GM23338 (cell line): ENCODE data around the gene ZNF507. TPM values are rescaled to one million over a fixed set of nuclear protein-coding genes. Genes with fewer than 3 reads are reported as not detected.

Source experiments
- ATAC-seq: fragments of 200-7000 bp; cut with Tn5 transposase; 3 replicates; pipeline ENCODE4 v1.9.1; 2020
- DNase-seq: peaks from one replicate; pipeline ENCODE4 v3.0.0-alpha.2; 2015; ENCODE audit warnings: low spot score
- H2AFZ ChIP-seq: fragments of 200-600 bp; sonication (generic); 2 replicates; pipeline ENCODE4 v1.8.0; 2016; ENCODE audit warnings: antibody characterized with exemption, mild to moderate bottlenecking, moderate library complexity
- H3F3A ChIP-seq: fragments of 200-600 bp; sonication (generic); replicated peaks from 2 replicates; pipeline ENCODE4 v1.8.0; 2017; ENCODE audit warnings: antibody characterized with exemption, mixed run types, low read depth
- H3K27ac ChIP-seq: fragments of 200-600 bp; sonication (generic); 2 replicates; pipeline ENCODE4 v1.6.1; 2016; ENCODE audit warnings: low read depth
- H3K27me3 ChIP-seq: fragments of 200-600 bp; sonication (generic); 2 replicates; pipeline ENCODE4 v1.8.0; 2016; ENCODE audit warnings: mild to moderate bottlenecking, mixed run types, moderate library complexity; ENCODE audit not compliant: insufficient read depth
- H3K36me3 ChIP-seq: fragments of 200-600 bp; sonication (generic); 2 replicates; pipeline ENCODE4 v1.8.0; 2016; ENCODE audit warnings: mild to moderate bottlenecking; ENCODE audit not compliant: insufficient read depth
- H3K4me1 ChIP-seq: fragments of 200-600 bp; sonication (generic); 2 replicates; pipeline ENCODE4 v1.8.0; 2016; ENCODE audit warnings: mild to moderate bottlenecking, moderate library complexity; ENCODE audit not compliant: insufficient read depth
- H3K4me2 ChIP-seq: fragments of 200-600 bp; sonication (generic); 2 replicates; pipeline ENCODE4 v1.7.1; 2017; ENCODE audit warnings: mixed run types
- H3K4me3 ChIP-seq: fragments of 200-600 bp; sonication (generic); 2 replicates; pipeline ENCODE4 v1.6.1; 2016; ENCODE audit warnings: mixed run types
- H3K79me2 ChIP-seq: fragments of 200-600 bp; sonication (generic); replicated peaks from 2 replicates; pipeline ENCODE4 v1.8.0; 2017; ENCODE audit warnings: mild to moderate bottlenecking; ENCODE audit not compliant: insufficient read depth
- H3K9me2 ChIP-seq: fragments of 200-600 bp; sonication (generic); 2 replicates; pipeline ENCODE4 v1.8.0; 2017; ENCODE audit not compliant: insufficient read depth
- H4K20me1 ChIP-seq: fragments of 200-600 bp; sonication (generic); replicated peaks from 2 replicates; pipeline ENCODE4 v1.8.0; 2017; ENCODE audit warnings: mild to moderate bottlenecking; ENCODE audit not compliant: insufficient read depth
- H3K27ac Mint-ChIP-seq: 2 replicates; pipeline ENCODE4 v1.8.0; 2020; ENCODE audit warnings: inconsistent platforms, mild to moderate bottlenecking, moderate library complexity, mixed read lengths
- H3K27me3 Mint-ChIP-seq: 3 replicates; pipeline ENCODE4 v1.8.0; 2022; ENCODE audit warnings: low read depth, mild to moderate bottlenecking, moderate library complexity, mixed read lengths, inconsistent platforms; ENCODE audit not compliant: insufficient read depth, poor library complexity
- H3K36me3 Mint-ChIP-seq: 3 replicates; pipeline ENCODE4 v1.8.0; 2021; ENCODE audit warnings: low read depth, mild to moderate bottlenecking, inconsistent platforms, moderate library complexity, mixed read lengths
- H3K4me1 Mint-ChIP-seq: 3 replicates; pipeline ENCODE4 v1.8.0; 2020; ENCODE audit warnings: mild to moderate bottlenecking, inconsistent platforms, mixed read lengths
- H3K4me3 Mint-ChIP-seq: 3 replicates; pipeline ENCODE4 v1.8.0; 2021; ENCODE audit warnings: moderate library complexity, mild to moderate bottlenecking, inconsistent platforms, mixed read lengths
- H3K9me3 Mint-ChIP-seq: 3 replicates; pipeline ENCODE4 v1.8.0; 2020; ENCODE audit warnings: moderate library complexity, mild to moderate bottlenecking, inconsistent platforms, mixed read lengths
- CREB1 ChIP-seq: fragments of 250-450 bp; sonication (Bioruptor Pico); IDR thresholded peaks from 2 replicates; pipeline ENCODE4 v1.5.0; 2020; ENCODE audit warnings: low read depth, mild to moderate bottlenecking, moderate library complexity
- EZH2 ChIP-seq: fragments of 200-600 bp; sonication (generic); IDR thresholded peaks from one replicate; pipeline ENCODE4 v1.8.0; 2017; ENCODE audit warnings: antibody characterized with exemption, mild to moderate bottlenecking, low read depth; ENCODE audit not compliant: unreplicated experiment
- EZH2phosphoT487 ChIP-seq: fragments of 200-600 bp; sonication (generic); IDR thresholded peaks from one replicate; pipeline ENCODE4 v1.8.1; 2018; ENCODE audit warnings: antibody characterized with exemption; ENCODE audit not compliant: unreplicated experiment
- JUNB ChIP-seq: IDR thresholded peaks from one replicate; pipeline ENCODE4 v1.6.1; 2016; ENCODE audit warnings: antibody characterized with exemption; ENCODE audit not compliant: unreplicated experiment
- POLR2AphosphoS5 ChIP-seq: IDR thresholded peaks from 2 replicates; pipeline ENCODE4 v1.6.1; 2016; ENCODE audit warnings: antibody characterized with exemption, low read depth
- STAT1 ChIP-seq: IDR thresholded peaks from one replicate; pipeline ENCODE4 v1.6.1; 2016; ENCODE audit warnings: antibody characterized with exemption; ENCODE audit not compliant: unreplicated experiment
- ZNF331 ChIP-seq: fragments of 250-450 bp; sonication (Bioruptor Pico); IDR thresholded peaks from 2 replicates; pipeline ENCODE4 v1.5.0; 2020; ENCODE audit warnings: low read depth, mild to moderate bottlenecking, moderate library complexity
- polyA plus RNA-seq: library from polyadenylated mRNA; unstranded; fragments of >200 nt; fragmentation: Nextera tagmentation; extraction: Ambion mirVana; gene quantifications from 2 replicates; pipeline ENCODE4 v1.2.1, GENCODE V29; 2016
- total RNA-seq: library from RNA; depleted of rRNA; stranded (reverse); fragments of >200 nt; shearing (Covaris generic); gene quantifications from 2 replicates; pipeline ENCODE4 v1.2.3, GENCODE V29; 2014
- TF ChIP-seq, protein P1 (sequence below): IDR thresholded peaks from one replicate; pipeline ENCODE4 v1.6.1; 2018; ENCODE audit warnings: antibody characterized with exemption; ENCODE audit not compliant: unreplicated experiment
- TF ChIP-seq, protein P2 (sequence below), 2 experiments: fragments of 200-600 bp in 1 of 2; sonication (generic) in 1 of 2; conservative IDR thresholded peaks; 2 replicates each; pipeline versions ENCODE4 v1.5.1 to v1.6.1; 2016 to 2017; ENCODE audit warnings: antibody characterized with exemption in 2 of 2, low read depth in 2 of 2, mild to moderate bottlenecking in 2 of 2, moderate library complexity in 1 of 2

The ZNF507 gene
- total and polyA plus RNA-seq, 2 experiments from 2014 or later = 10.4 to 23.4 TPM

DNA sequence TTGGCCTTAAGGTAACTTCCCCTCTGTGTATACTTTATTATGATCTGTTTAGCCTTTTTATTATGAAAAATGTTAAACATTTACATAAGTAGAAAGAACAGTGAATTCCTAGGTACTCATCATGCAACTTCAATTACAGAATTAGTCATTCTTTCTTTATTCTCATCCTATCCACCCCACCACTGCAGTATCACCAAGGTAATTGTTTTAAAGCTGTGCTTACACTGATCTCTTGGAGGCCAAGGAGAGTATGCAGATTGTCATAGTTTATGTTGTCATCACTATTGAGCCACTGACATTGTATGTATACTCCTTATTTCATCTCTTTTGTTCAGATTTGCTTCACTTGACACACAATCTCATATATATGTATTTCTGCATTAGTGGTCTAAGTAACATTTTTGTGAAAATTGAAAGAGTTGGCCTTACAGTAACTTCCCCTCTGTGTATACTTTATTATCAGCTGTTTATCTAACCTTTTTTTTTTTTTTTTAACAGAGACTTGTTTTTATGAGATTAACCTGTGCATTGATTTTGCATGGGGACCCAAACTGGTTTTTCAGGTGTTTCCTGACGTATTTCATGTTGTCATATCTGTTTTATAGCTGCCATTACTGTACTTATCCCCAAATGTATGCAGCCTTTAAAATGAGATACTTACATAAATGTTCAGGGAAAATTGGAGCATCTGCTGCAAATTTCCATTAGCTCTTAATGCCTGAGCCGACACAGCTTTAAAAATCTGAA lies 4.5 kb downstream of the ZNF507 start:
- no peaks in the 10 kb centered on the region for H3K9me3 Mint-ChIP-seq
- no peaks in the 10 kb centered on the region for H3F3A ChIP-seq
- H3K27me3 Mint-ChIP-seq = peaks cover 6% of the 10 kb centered on the region
- H3K9me2 ChIP-seq = no peaks in the 10 kb centered on the region
- TF ChIP-seq EZH2phosphoT487 (no peak), POLR2AphosphoS5 (no peak), CREB1 (CRISPR knock-in tag) (no peak)
- TF ChIP-seq, protein P1, sequence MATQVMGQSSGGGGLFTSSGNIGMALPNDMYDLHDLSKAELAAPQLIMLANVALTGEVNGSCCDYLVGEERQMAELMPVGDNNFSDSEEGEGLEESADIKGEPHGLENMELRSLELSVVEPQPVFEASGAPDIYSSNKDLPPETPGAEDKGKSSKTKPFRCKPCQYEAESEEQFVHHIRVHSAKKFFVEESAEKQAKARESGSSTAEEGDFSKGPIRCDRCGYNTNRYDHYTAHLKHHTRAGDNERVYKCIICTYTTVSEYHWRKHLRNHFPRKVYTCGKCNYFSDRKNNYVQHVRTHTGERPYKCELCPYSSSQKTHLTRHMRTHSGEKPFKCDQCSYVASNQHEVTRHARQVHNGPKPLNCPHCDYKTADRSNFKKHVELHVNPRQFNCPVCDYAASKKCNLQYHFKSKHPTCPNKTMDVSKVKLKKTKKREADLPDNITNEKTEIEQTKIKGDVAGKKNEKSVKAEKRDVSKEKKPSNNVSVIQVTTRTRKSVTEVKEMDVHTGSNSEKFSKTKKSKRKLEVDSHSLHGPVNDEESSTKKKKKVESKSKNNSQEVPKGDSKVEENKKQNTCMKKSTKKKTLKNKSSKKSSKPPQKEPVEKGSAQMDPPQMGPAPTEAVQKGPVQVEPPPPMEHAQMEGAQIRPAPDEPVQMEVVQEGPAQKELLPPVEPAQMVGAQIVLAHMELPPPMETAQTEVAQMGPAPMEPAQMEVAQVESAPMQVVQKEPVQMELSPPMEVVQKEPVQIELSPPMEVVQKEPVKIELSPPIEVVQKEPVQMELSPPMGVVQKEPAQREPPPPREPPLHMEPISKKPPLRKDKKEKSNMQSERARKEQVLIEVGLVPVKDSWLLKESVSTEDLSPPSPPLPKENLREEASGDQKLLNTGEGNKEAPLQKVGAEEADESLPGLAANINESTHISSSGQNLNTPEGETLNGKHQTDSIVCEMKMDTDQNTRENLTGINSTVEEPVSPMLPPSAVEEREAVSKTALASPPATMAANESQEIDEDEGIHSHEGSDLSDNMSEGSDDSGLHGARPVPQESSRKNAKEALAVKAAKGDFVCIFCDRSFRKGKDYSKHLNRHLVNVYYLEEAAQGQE = no peak
- H3K27me3 ChIP-seq = no peaks in the 10 kb centered on the region
- no peak overlapping the region for H2AFZ ChIP-seq
- no peak overlapping the region for H3K4me2 ChIP-seq
- H3K4me1 ChIP-seq = peaks cover 8% of the 10 kb centered on the region; the same call in 1 of the 2 replicates
- peaks cover 36% of the 10 kb centered on the region for H3K36me3 ChIP-seq
- H3K4me3 Mint-ChIP-seq = no peak overlapping the region
- no peaks in the 10 kb centered on the region; the same call in 2 of the 3 replicates for H3K4me1 Mint-ChIP-seq
- no peak overlapping the region for H3K27ac ChIP-seq
- H3K27ac Mint-ChIP-seq = no peak overlapping the region
- ATAC-seq (no peak), DNase-seq (no peak)
- H3K4me3 ChIP-seq = no peak overlapping the region
- H3K79me2 ChIP-seq = peaks cover 72% of the 10 kb centered on the region
- H3K36me3 Mint-ChIP-seq = peaks cover 47% of the 10 kb centered on the region
- H4K20me1 ChIP-seq = peaks cover 10% of the 10 kb centered on the region; the same call in 1 of the 2 replicates

DNA sequence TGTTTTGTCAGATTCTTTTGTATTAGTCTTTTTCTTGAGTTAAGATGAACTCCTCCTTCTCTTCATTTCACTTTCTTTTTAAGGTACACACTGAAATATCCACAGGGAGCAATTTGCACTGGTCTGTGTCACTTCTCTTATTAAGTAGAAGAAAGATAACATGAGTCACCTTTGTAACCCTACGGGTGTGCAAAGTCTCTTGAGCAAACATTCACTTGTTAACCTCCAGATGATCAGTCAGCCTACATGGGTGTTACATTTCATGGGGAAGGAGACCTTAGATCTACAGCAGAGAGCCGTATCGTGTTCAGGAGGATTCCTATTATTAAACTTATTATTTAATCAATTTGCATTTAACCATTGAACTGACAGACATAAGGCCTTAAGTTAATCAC lies 5.1 kb downstream of the ZNF507 start:
- H3K4me3 ChIP-seq = no peak overlapping the region
- H3F3A ChIP-seq = no peaks in the 10 kb centered on the region
- H3K27ac ChIP-seq = no peak overlapping the region
- Mint-ChIP-seq H3K4me1 (no peaks in the 10 kb centered on the region; the same call in 2 of the 3 replicates), H3K4me3 (no peak overlapping the region), H3K36me3 (peaks cover 53% of the 10 kb centered on the region), H3K27ac (no peak overlapping the region), H3K9me3 (no peaks in the 10 kb centered on the region), H3K27me3 (peaks cover 3% of the 10 kb centered on the region)
- DNase-seq = no peak
- no peak for ATAC-seq
- H4K20me1 ChIP-seq = peaks cover 15% of the 10 kb centered on the region; the same call in 1 of the 2 replicates
- peaks cover 8% of the 10 kb centered on the region; the same call in 1 of the 2 replicates for H3K4me1 ChIP-seq
- H2AFZ ChIP-seq = no peak overlapping the region
- H3K27me3 ChIP-seq = no peaks in the 10 kb centered on the region
- H3K79me2 ChIP-seq = peaks cover 77% of the 10 kb centered on the region
- H3K9me2 ChIP-seq = no peaks in the 10 kb centered on the region
- H3K4me2 ChIP-seq = no peak overlapping the region
- H3K36me3 ChIP-seq = peaks cover 42% of the 10 kb centered on the region
- TF ChIP-seq EZH2 (no peak), EZH2phosphoT487 (no peak), STAT1 (no peak), JUNB (no peak), CREB1 (CRISPR knock-in tag) (no peak), ZNF331 (CRISPR knock-in tag) (no peak)
- TF ChIP-seq, protein P2, sequence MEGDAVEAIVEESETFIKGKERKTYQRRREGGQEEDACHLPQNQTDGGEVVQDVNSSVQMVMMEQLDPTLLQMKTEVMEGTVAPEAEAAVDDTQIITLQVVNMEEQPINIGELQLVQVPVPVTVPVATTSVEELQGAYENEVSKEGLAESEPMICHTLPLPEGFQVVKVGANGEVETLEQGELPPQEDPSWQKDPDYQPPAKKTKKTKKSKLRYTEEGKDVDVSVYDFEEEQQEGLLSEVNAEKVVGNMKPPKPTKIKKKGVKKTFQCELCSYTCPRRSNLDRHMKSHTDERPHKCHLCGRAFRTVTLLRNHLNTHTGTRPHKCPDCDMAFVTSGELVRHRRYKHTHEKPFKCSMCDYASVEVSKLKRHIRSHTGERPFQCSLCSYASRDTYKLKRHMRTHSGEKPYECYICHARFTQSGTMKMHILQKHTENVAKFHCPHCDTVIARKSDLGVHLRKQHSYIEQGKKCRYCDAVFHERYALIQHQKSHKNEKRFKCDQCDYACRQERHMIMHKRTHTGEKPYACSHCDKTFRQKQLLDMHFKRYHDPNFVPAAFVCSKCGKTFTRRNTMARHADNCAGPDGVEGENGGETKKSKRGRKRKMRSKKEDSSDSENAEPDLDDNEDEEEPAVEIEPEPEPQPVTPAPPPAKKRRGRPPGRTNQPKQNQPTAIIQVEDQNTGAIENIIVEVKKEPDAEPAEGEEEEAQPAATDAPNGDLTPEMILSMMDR (conservative IDR thresholded peaks at IDR 0.05; ENCODE audit: low read depth in 2 of 2) = no peak
